A673 (cell line): ENCODE results near the gene MAGOH.

Experiments
- CTCF ChIP-seq: fragments of 300-800, 200-600 bp; sonication (generic); conservative IDR thresholded peaks from 2 replicates; pipeline ENCODE4 v1.5.1; 2017; ENCODE audit warnings: low read depth, mild to moderate bottlenecking, antibody characterized with exemption, low read length, moderate library complexity, mixed read lengths
- EZH2 ChIP-seq: fragments of 200-600 bp; sonication (generic); IDR thresholded peaks from 2 replicates; pipeline ENCODE4 v1.6.1; 2017; ENCODE audit warnings: borderline replicate concordance, low read depth, mild to moderate bottlenecking, mixed read lengths, antibody characterized with exemption, low read length; ENCODE audit not compliant: poor library complexity, severe bottlenecking

DNA sequence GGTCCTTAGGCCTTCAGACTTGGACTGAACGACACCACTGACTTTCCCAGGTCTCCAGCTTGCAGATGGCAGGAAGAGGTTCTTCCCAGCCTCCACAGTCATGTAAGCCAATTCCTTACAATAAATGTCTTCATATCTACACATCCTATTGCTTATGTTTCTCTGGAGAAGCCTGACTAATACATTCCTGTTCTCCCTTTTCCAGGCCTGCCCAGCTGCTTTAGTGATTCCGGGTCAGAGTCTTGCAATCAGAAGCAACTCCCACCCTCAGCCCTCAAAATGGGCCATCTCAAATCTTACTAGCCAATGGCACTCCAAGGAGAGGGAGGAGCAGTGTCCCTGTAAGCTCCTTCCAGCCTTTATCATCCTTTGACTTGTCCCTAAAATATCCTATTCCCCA, 58.1 kb downstream of the MAGOH start:
- TF ChIP-seq CTCF (no peak), EZH2 (no peak)
